HCT116 (cell line): Measurements from ENCODE around the gene MICAL3. TPM values are rescaled to one million over a fixed set of nuclear protein-coding genes. Genes with fewer than 3 reads are reported as not detected.

Source experiments
- ATAC-seq: fragments of 200-7000 bp; cut with Tn5 transposase; 2 replicates; pipeline ENCODE4 v1.9.1; 2020; ENCODE audit warnings: mild to moderate bottlenecking, moderate library complexity
- BruUV-seq: library from RNA; stranded (reverse); fragments of 400-500 nt; replicated peaks from 2 replicates; lab custom pipeline; 2021; lab: Mats Ljungman, UMichigan
- CTCF ChIA-PET: fragments of 300-600 bp; sonication (Branson Sonifier 250); formaldehyde crosslinking; loops from one replicate; lab custom pipeline; 2021; ENCODE audit warnings: antibody characterized with exemption; lab: Charles Lee
- POLR2A ChIA-PET: fragments of 300-600, 350-600 bp; sonication (Branson Sonifier 250); formaldehyde crosslinking; loops from one replicate; lab custom pipeline; 2021; ENCODE audit warnings: antibody characterized with exemption; lab: Charles Lee
- RAD21 ChIA-PET, 2 experiments: fragments of 300-600 bp; sonication (Branson Sonifier 250); formaldehyde crosslinking; loops; one replicate each; lab custom pipeline; 2023; ENCODE audit warnings: low total read pairs in 2 of 2; ENCODE audit not compliant: uncharacterized antibody in 2 of 2, unreplicated experiment in 2 of 2, low non-redundant PET in 1 of 2; lab: Charles Lee
- DNase-seq: peaks from one replicate; pipeline ENCODE4 v3.0.0-alpha.2; 2010; ENCODE audit warnings: low read depth, low spot score
- H2AFZ ChIP-seq: fragments of 200-600 bp; shearing (Covaris generic), sonication (generic); 2 replicates; pipeline ENCODE4 v1.6.1; 2017; ENCODE audit warnings: low read depth, mixed run types, mixed read lengths, antibody characterized with exemption, low read length; ENCODE audit not compliant: poor library complexity, severe bottlenecking
- H3K27ac ChIP-seq: 2 replicates; pipeline ENCODE4 v1.5.1; 2012; ENCODE audit warnings: low read depth, low read length
- H3K27me3 ChIP-seq: fragments of 200-600 bp; sonication (generic); 2 replicates; pipeline ENCODE4 v1.6.1; 2016; ENCODE audit warnings: mixed run types, low read length, mixed read lengths; ENCODE audit not compliant: insufficient read depth
- H3K36me3 ChIP-seq, 2 experiments: fragments of 200-500 bp in 1 of 2; fragments of 200-600 bp in 1 of 2; sonication (Bioruptor generic) in 1 of 2; sonication (generic) in 1 of 2; 2 replicates each; pipeline versions ENCODE4 v1.5.1 to v1.6.1; 2014 to 2016; ENCODE audit warnings: low read length in 2 of 2, inconsistent platforms in 1 of 2, mixed read lengths in 1 of 2, mixed run types in 1 of 2; ENCODE audit not compliant: insufficient read depth in 2 of 2, control insufficient read depth in 1 of 2
- H3K4me1 ChIP-seq, 2 experiments: fragments of 200-600 bp in 1 of 2; sonication (generic) in 1 of 2; 2 replicates each; pipeline versions ENCODE4 v1.5.1 to v1.6.1; 2012 to 2017; ENCODE audit warnings: low read length in 2 of 2, inconsistent platforms in 1 of 2, mild to moderate bottlenecking in 1 of 2, mixed read lengths in 1 of 2, mixed run types in 1 of 2, moderate library complexity in 1 of 2; ENCODE audit not compliant: insufficient read depth in 2 of 2, control insufficient read depth in 1 of 2
- H3K4me2 ChIP-seq: fragments of 200-600 bp; sonication (generic); 2 replicates; pipeline ENCODE4 v1.6.1; 2017; ENCODE audit warnings: mixed run types, low read length, mixed read lengths
- H3K4me3 ChIP-seq, 2 experiments: fragments of 200-600 bp in 1 of 2; sonication (generic) in 1 of 2; replicated peaks in 1 of 2; 2 replicates each; pipeline ENCODE4 v1.5.1; 2011 to 2016; ENCODE audit warnings: low read length in 2 of 2, control low read depth in 1 of 2, low read depth in 1 of 2, mild to moderate bottlenecking in 1 of 2, mixed read lengths in 1 of 2, mixed run types in 1 of 2
- H3K79me2 ChIP-seq: fragments of 200-600 bp; sonication (generic); 2 replicates; pipeline ENCODE4 v1.6.1; 2017; ENCODE audit warnings: mild to moderate bottlenecking, mixed run types, low read length, moderate library complexity, mixed read lengths; ENCODE audit not compliant: insufficient read depth
- H3K9ac ChIP-seq: fragments of 200-600 bp; sonication (generic); 2 replicates; pipeline ENCODE4 v1.6.1; 2016; ENCODE audit warnings: low read length, mixed read lengths
- H3K9me2 ChIP-seq: fragments of 200-600 bp; sonication (generic), shearing (Covaris generic); 2 replicates; pipeline ENCODE4 v1.6.1; 2017; ENCODE audit warnings: mixed run types, mild to moderate bottlenecking, moderate library complexity; ENCODE audit not compliant: insufficient read depth
- H3K9me3 ChIP-seq, 2 experiments: fragments of 200-500 bp in 1 of 2; fragments of 200-600 bp in 1 of 2; sonication (Bioruptor generic) in 1 of 2; sonication (generic) in 1 of 2; 2 replicates each; pipeline ENCODE4 v1.6.1; 2014 to 2017; ENCODE audit warnings: low read length in 2 of 2, mixed read lengths in 2 of 2, inconsistent platforms in 1 of 2, low read depth in 1 of 2, mild to moderate bottlenecking in 1 of 2, mixed run types in 1 of 2, moderate library complexity in 1 of 2; ENCODE audit not compliant: control insufficient read depth in 1 of 2, insufficient read depth in 1 of 2
- H4K20me1 ChIP-seq: fragments of 200-600 bp; sonication (generic), shearing (Covaris generic); 2 replicates; pipeline ENCODE4 v1.6.1; 2017; ENCODE audit warnings: mixed run types, mild to moderate bottlenecking, moderate library complexity; ENCODE audit not compliant: insufficient read depth
- CBX3 ChIP-seq: IDR thresholded peaks from 2 replicates; pipeline ENCODE4 v1.6.1; 2012; ENCODE audit warnings: low read depth
- CEBPB ChIP-seq: IDR thresholded peaks from 2 replicates; pipeline ENCODE4 v1.6.1; 2012; ENCODE audit warnings: low read depth
- CTCF ChIP-seq, 3 experiments: fragments of 200-600 bp in 1 of 3; sonication (generic) in 1 of 3; IDR thresholded peaks in 2 of 3; conservative IDR thresholded peaks in 1 of 3; 2 replicates each; pipeline ENCODE4 v1.5.1; 2012 to 2017; ENCODE audit warnings: low read depth in 2 of 3, low read length in 2 of 3, antibody characterized with exemption in 1 of 3, borderline replicate concordance in 1 of 3, control low read depth in 1 of 3, mild to moderate bottlenecking in 1 of 3, mixed read lengths in 1 of 3, mixed run types in 1 of 3, moderate library complexity in 1 of 3; ENCODE audit not compliant: insufficient read depth in 1 of 3
- EGR1 ChIP-seq: IDR thresholded peaks from 2 replicates; pipeline ENCODE4 v1.6.1; 2012; ENCODE audit warnings: low read depth
- ELF1 ChIP-seq: IDR thresholded peaks from 2 replicates; pipeline ENCODE4 v1.6.1; 2012; ENCODE audit warnings: low read depth, borderline replicate concordance
- EZH2phosphoT487 ChIP-seq: fragments of 200-600 bp; IDR thresholded peaks from 2 replicates; pipeline ENCODE4 v1.6.1; 2018; ENCODE audit warnings: antibody characterized with exemption, borderline replicate concordance
- FOSL1 ChIP-seq: IDR thresholded peaks from 2 replicates; pipeline ENCODE4 v1.6.1; 2012; ENCODE audit warnings: low read depth
- JUND ChIP-seq: IDR thresholded peaks from 2 replicates; pipeline ENCODE4 v1.6.1; 2012
- POLR2A ChIP-seq: IDR thresholded peaks from 2 replicates; pipeline ENCODE4 v1.7.0; 2011; ENCODE audit warnings: borderline replicate concordance; ENCODE audit not compliant: insufficient read depth, insufficient read length; ENCODE audit errors: extremely low read depth
- POLR2AphosphoS5 ChIP-seq: IDR thresholded peaks from 2 replicates; pipeline ENCODE4 v1.6.1; 2011; ENCODE audit warnings: mild to moderate bottlenecking, low read depth, low read length, moderate library complexity
- SIN3A ChIP-seq: IDR thresholded peaks from 2 replicates; pipeline ENCODE4 v1.6.1; 2012; ENCODE audit warnings: low read depth
- SP1 ChIP-seq: IDR thresholded peaks from 2 replicates; pipeline ENCODE4 v1.6.1; 2012; ENCODE audit warnings: low read depth
- YY1 ChIP-seq: IDR thresholded peaks from 2 replicates; pipeline ENCODE4 v1.6.1; 2011; ENCODE audit warnings: low read length, low read depth, moderate library complexity, mild to moderate bottlenecking; ENCODE audit not compliant: insufficient replicate concordance; ENCODE audit errors: extremely low read depth
- ZFX ChIP-seq: fragments of 450-650 bp; IDR thresholded peaks from 2 replicates; pipeline ENCODE4 v1.6.1; 2017
- ZNF274 ChIP-seq: fragments of 200-500 bp; sonication (Bioruptor generic); IDR thresholded peaks from 2 replicates; pipeline ENCODE4 v1.6.1; 2014; ENCODE audit warnings: mild to moderate bottlenecking, low read depth, low read length, inconsistent platforms
- intact Hi-C: fragments of 100-400 bp; cut with micrococcal nuclease; formaldehyde crosslinking; loops from 2 replicates; pipeline ENCODE4 v1.10.0; 2022
- total RNA-seq: library from RNA; stranded (reverse); gene quantifications from one replicate; pipeline ENCODE4 v1.2.1, GENCODE V29; 2021; ENCODE audit not compliant: unreplicated experiment
- TF ChIP-seq, protein P1 (sequence below): IDR thresholded peaks from 2 replicates; pipeline ENCODE4 v1.6.1; 2012

MICAL3 gene
- total RNA-seq, 1 experiment from 2014 or later: 30.8 TPM

DNA sequence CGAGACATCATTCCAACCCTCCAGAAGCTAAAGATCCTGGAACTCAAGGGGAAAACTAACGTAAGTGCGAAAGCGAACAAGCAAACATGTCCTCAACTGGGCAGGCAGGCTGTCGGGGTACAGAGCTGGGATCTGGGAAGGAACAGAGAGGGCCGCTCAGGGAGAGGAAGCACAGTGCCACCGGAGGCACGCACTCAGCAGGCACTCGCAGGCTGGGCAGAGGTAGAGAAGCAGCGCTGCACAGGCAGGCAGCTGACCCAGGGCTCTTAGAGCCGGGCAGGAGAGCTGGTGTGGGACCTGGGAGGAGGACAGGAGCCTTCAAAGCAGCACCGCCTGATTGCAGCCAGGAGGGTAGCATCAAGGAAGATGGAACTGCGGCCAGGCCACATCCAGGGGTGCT lies 62.2 kb downstream of the MICAL3 start:
- H3K4me3 ChIP-seq: no peak overlapping the region
- no peak for TF ChIP-seq ZNF274
- TF ChIP-seq SP1: no peak

GRCh38 chr22:17961446-17961729 lies 63.0 kb downstream of the MICAL3 start:
- Histone ChIP-seq H3K79me2 (peaks cover 91% of the 10 kb centered on the region), H3K4me1 (peaks cover 2 to 4% of the 10 kb centered on the region in 2 experiments; a peak in 2 of 4 replicates), H4K20me1 (peaks cover 9% of the 10 kb centered on the region; the same call in 1 of the 2 replicates), H3K27me3 (no peaks in the 10 kb centered on the region), H3K4me3 (no peak overlapping the region), H3K4me2 (no peak overlapping the region), H3K9me2 (no peaks in the 10 kb centered on the region), H3K27ac (no peak overlapping the region), H3K9ac (no peak overlapping the region), H3K9me3 (no peaks in the 10 kb centered on the region), H3K36me3 (no peaks in the 10 kb centered on the region), H2AFZ (no peak overlapping the region)
- BruUV-seq: no TSS peak
- no peak for ATAC-seq
- intact Hi-C loops: no loop called here
- DNase-seq: no peak
- RAD21 ChIA-PET: no interaction called here
- POLR2A ChIA-PET: interaction anchor here (0.6 kb wide), 1 partner anchor 67 kb away, joined by 3 read pairs; no protein-coding TSS in a partner anchor
- CTCF ChIA-PET: no interaction called here
- no peak for TF ChIP-seq POLR2AphosphoS5
- no peak for TF ChIP-seq EGR1
- TF ChIP-seq EZH2phosphoT487: no peak
- TF ChIP-seq SP1: no peak
- no peak for TF ChIP-seq POLR2A
- no peak for TF ChIP-seq CTCF (IDR thresholded peaks at IDR 0.05 in 2 of 3, conservative IDR thresholded peaks at IDR 0.05 in 1 of 3; ENCODE audit: borderline replicate concordance in 1 of 3, insufficient read depth in 1 of 3, low read depth in 2 of 3, low read length in 2 of 3)
- no peak for TF ChIP-seq ZNF274
- no peak for TF ChIP-seq CEBPB
- no peak for TF ChIP-seq ZFX
- no peak for TF ChIP-seq FOSL1
- TF ChIP-seq ELF1: no peak
- TF ChIP-seq, protein P1, sequence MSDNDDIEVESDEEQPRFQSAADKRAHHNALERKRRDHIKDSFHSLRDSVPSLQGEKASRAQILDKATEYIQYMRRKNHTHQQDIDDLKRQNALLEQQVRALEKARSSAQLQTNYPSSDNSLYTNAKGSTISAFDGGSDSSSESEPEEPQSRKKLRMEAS: no peak
- TF ChIP-seq YY1: no peak
- no peak for TF ChIP-seq SIN3A
- TF ChIP-seq JUND: no peak
- no peak for TF ChIP-seq CBX3

More for the DNA sequence above, 62.2 kb downstream of the MICAL3 start:
- Histone ChIP-seq H2AFZ (no peak overlapping the region), H3K9me3 (no peaks in the 10 kb centered on the region), H3K36me3 (no peaks in the 10 kb centered on the region), H3K9ac (no peak overlapping the region), H3K27me3 (no peaks in the 10 kb centered on the region), H3K79me2 (peaks cover 91% of the 10 kb centered on the region), H3K9me2 (no peaks in the 10 kb centered on the region), H3K27ac (no peak overlapping the region), H3K4me1 (peaks cover 4 to 9% of the 10 kb centered on the region in 2 experiments; a peak in 2 of 4 replicates), H4K20me1 (peaks cover 5% of the 10 kb centered on the region; the same call in 1 of the 2 replicates), H3K4me2 (no peak overlapping the region)
- ChIA-PET CTCF (no interaction called here), POLR2A (interaction anchor here (0.6 kb wide), 1 partner anchor 68 kb away, joined by 3 read pairs; no protein-coding TSS in a partner anchor), RAD21 (no interaction called here)
- no TSS peak for BruUV-seq
- DNase-seq (no peak), ATAC-seq (no peak)
- intact Hi-C loops: no loop called here
